Sigmoid colon (tissue), 7 donors: Measurements from ENCODE around the gene LMAN2. TPM values are rescaled to one million over a fixed set of nuclear protein-coding genes. Genes with fewer than 3 reads are reported as not detected.

ENCODE experiments used
- DNase-seq: peaks from one replicate; pipeline ENCODE4 v3.0.0-alpha.2; 2019
- H3K27ac ChIP-seq, 4 donors: fragments of 200-600 bp; sonication (generic); one replicate each; pipeline ENCODE4 v1.5.1; 2016 to 2019; ENCODE audit warnings: mild to moderate bottlenecking in 1 of 4
- H3K27me3 ChIP-seq, 3 donors: fragments of 200-600 bp; sonication (generic); one replicate each; pipeline ENCODE4 v1.5.1; 2019; ENCODE audit warnings: mild to moderate bottlenecking in 1 of 3
- H3K36me3 ChIP-seq, 4 donors: fragments of 200-600 bp; sonication (generic); one replicate each; pipeline ENCODE4 v1.5.1; 2016 to 2019
- H3K4me1 ChIP-seq, 4 donors: fragments of 200-600 bp; sonication (generic); one replicate each; pipeline ENCODE4 v1.5.1; 2017 to 2019
- H3K4me3 ChIP-seq, 4 donors: fragments of 200-600 bp; sonication (generic); one replicate each; pipeline ENCODE4 v1.5.1; 2017 to 2019; ENCODE audit warnings: mild to moderate bottlenecking in 2 of 4, moderate library complexity in 1 of 4
- H3K9me3 ChIP-seq, 4 donors: fragments of 200-600 bp in 3 of 4; sonication (generic) in 3 of 4; one replicate each; pipeline versions ENCODE4 v1.5.1 to v1.6.1; 2013 to 2019
- EP300 ChIP-seq, 4 donors: sonication (generic); formaldehyde crosslinking; IDR thresholded peaks; one replicate each; pipeline ENCODE4 v1.6.1; 2017; ENCODE audit warnings: antibody characterized with exemption in 4 of 4
- POLR2A ChIP-seq, 2 donors: fragments of 450-650 bp; IDR thresholded peaks; one replicate each; pipeline ENCODE4 v1.6.1; 2016; ENCODE audit warnings: antibody characterized with exemption in 2 of 2, mild to moderate bottlenecking in 2 of 2, moderate library complexity in 2 of 2
- POLR2AphosphoS5 ChIP-seq, 4 donors: sonication (generic); formaldehyde crosslinking; IDR thresholded peaks; one replicate each; pipeline ENCODE4 v1.6.1; 2017; ENCODE audit warnings: antibody characterized with exemption in 4 of 4
- WGBS, 2 donors: extraction: QIAGEN DNeasy Blood & Tissue Kit; methylation state at CpG; one replicate each; pipeline ENCODE4 v1.1.7; 2013; 5-methylcytosine and 5-hydroxymethylcytosine counted together
- intact Hi-C: fragments of 100-400 bp; cut with DNase I; formaldehyde crosslinking; loops from one replicate; pipeline ENCODE4 v1.15.1; 2023
- polyA plus RNA-seq, 3 donors: library from polyadenylated mRNA; stranded (reverse); fragments of 200-250 nt; gene quantifications; one replicate each; pipeline ENCODE4 v1.2.3, GENCODE V29; 2013
- total RNA-seq, 4 donors: library from RNA; depleted of rRNA; stranded (reverse); fragments of >200 nt; gene quantifications; one replicate each; pipeline ENCODE4 v1.1.0, GENCODE V29; 2016
- TF ChIP-seq, protein P1 (sequence below), 4 experiments: fragments of 450-650 bp in 3 of 4; fragments of 200-600 bp in 1 of 4; IDR thresholded peaks; one replicate each; pipeline ENCODE4 v1.5.1; 2016 to 2019; ENCODE audit warnings: antibody characterized with exemption in 4 of 4, mild to moderate bottlenecking in 3 of 4, moderate library complexity in 2 of 4
- donor health status: healthy with polysubstance abuse.
- donor health status: Bipolar disorder and iron deficiency.
- donor health status: healthy.

The LMAN2 gene
- total and polyA plus RNA-seq, 7 donors, result 62.5 to 244 (median 108) TPM

DNA sequence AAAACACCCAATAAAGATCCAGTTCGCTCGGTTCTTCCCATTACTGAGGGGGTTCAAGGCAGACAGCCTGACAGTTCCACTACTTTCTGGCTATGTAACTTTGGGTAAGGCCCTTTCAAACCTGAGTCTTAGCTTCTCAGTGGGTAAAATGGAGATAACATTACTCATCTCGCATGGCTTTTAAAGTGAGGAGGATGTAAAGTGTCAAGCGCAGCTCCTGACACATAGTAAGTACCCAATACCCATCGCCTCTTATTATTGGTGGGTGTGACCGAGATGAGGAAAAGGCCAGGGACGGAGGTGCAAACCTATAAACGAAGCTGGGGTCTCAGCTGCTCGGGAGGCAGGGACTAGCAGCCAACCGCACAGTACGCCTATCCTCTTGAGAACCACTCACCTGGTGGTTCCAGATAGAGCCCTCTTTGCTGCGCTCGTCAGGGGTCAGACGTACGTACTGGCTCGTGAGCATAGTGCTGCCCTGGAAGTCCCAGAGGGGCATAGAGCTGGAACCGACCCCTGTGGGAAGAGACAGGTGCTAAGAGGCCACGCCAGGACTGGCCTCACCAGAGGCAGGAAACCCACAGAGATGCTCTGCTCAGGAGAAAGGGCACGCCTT, 584 bp downstream of the LMAN2 start:
- no peaks in the 10 kb centered on the region for H3K9me3 ChIP-seq
- no peaks in the 10 kb centered on the region for H3K27me3 ChIP-seq
- peaks cover 0 to 52% (median 36%) of the 10 kb centered on the region in 4 donors for H3K4me1 ChIP-seq
- H3K4me3 ChIP-seq, result peak overlapping the region; percentile 59 to 93 (median 83)
- DNase-seq, result no peak
- 6 to 14% methylated on average over 19 of the region's 19 CpGs for WGBS, 2 donors
- H3K27ac ChIP-seq, result peak overlapping the region; percentile 89 to 96 (median 92)
- peaks cover 0 to 6% (median 2%) of the 10 kb centered on the region in 4 donors for H3K36me3 ChIP-seq
- intact Hi-C loops, result loop anchor here (2.0 kb wide), 2 partner anchors 16 to 38 kb away; no protein-coding TSS in a partner anchor
- TF ChIP-seq EP300 (IDR thresholded peaks at IDR 0.05) (no peak), POLR2AphosphoS5 (IDR thresholded peaks at IDR 0.05) (no peak), POLR2A (IDR thresholded peaks at IDR 0.05) (no peak)
- TF ChIP-seq, protein P1, sequence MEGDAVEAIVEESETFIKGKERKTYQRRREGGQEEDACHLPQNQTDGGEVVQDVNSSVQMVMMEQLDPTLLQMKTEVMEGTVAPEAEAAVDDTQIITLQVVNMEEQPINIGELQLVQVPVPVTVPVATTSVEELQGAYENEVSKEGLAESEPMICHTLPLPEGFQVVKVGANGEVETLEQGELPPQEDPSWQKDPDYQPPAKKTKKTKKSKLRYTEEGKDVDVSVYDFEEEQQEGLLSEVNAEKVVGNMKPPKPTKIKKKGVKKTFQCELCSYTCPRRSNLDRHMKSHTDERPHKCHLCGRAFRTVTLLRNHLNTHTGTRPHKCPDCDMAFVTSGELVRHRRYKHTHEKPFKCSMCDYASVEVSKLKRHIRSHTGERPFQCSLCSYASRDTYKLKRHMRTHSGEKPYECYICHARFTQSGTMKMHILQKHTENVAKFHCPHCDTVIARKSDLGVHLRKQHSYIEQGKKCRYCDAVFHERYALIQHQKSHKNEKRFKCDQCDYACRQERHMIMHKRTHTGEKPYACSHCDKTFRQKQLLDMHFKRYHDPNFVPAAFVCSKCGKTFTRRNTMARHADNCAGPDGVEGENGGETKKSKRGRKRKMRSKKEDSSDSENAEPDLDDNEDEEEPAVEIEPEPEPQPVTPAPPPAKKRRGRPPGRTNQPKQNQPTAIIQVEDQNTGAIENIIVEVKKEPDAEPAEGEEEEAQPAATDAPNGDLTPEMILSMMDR (IDR thresholded peaks at IDR 0.05), result no peak

DNA sequence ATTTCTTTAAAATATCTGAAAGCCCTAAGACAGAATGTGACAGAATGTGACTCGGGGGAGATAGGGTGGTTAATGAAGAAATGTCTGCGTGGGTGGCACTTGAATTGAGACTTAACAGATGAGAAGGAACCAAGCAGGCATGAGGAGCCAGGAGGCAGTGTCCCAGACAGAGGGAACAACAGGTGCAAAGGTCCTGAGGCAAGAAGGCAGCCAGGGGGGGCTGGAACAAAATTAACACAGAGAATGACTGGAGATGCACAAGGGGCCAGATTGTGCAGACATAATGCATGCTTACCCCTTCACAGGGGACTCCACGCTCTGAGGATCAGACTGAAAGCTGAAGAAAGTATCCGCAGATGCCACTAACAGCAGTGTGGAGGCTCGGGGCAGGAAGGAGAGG, 1.7 kb downstream of the LMAN2 start:
- no peak for TF ChIP-seq POLR2A (IDR thresholded peaks at IDR 0.05)
- TF ChIP-seq POLR2AphosphoS5 (IDR thresholded peaks at IDR 0.05), result no peak
- TF ChIP-seq, protein P1 (IDR thresholded peaks at IDR 0.05), result no peak
- no peak for TF ChIP-seq EP300 (IDR thresholded peaks at IDR 0.05)
- Histone ChIP-seq H3K9me3 (no peaks in the 10 kb centered on the region), H3K36me3 (peaks cover 0 to 12% (median 2%) of the 10 kb centered on the region in 4 donors), H3K4me1 (peaks cover 0 to 52% (median 36%) of the 10 kb centered on the region in 4 donors), H3K27ac (no peak overlapping the region), H3K27me3 (no peaks in the 10 kb centered on the region), H3K4me3 (peak overlapping the region in 1 of 4 donors; percentile 93)
- DNase-seq, result no peak
- intact Hi-C loops, result loop anchor here (2.0 kb wide), 2 partner anchors 17 to 37 kb away; no protein-coding TSS in a partner anchor
- 86 to 87% methylated on average over 5 of the region's 5 CpGs for WGBS, 2 donors

- intact Hi-C loops, result no loop called here
These were observed 2.2 kb downstream of the LMAN2 start for GRCh38 chr5:177349362-177349647.

GRCh38 chr5:177347699-177348098, 3.8 kb downstream of the LMAN2 start:
- H3K27me3 ChIP-seq, result no peaks in the 10 kb centered on the region
- no peak for DNase-seq
- intact Hi-C loops, result no loop called here
- H3K36me3 ChIP-seq, result peaks cover 0 to 24% (median 2%) of the 10 kb centered on the region in 4 donors
- TF ChIP-seq, protein P1 (IDR thresholded peaks at IDR 0.05), result no peak
- TF ChIP-seq POLR2AphosphoS5 (IDR thresholded peaks at IDR 0.05) (no peak), EP300 (IDR thresholded peaks at IDR 0.05) (no peak), POLR2A (IDR thresholded peaks at IDR 0.05) (no peak)
- no peak overlapping the region for H3K4me3 ChIP-seq
- WGBS, 2 donors, result 92% methylated on average over 4 of the region's 4 CpGs
- H3K9me3 ChIP-seq, result no peaks in the 10 kb centered on the region
- H3K4me1 ChIP-seq, result peaks cover 0 to 52% (median 36%) of the 10 kb centered on the region in 4 donors
- H3K27ac ChIP-seq, result no peak overlapping the region

More at GRCh38 chr5:177349362-177349647, 2.2 kb downstream of the LMAN2 start:
- peaks cover 0 to 12% (median 2%) of the 10 kb centered on the region in 4 donors for H3K36me3 ChIP-seq
- peaks cover 0 to 52% (median 36%) of the 10 kb centered on the region in 4 donors for H3K4me1 ChIP-seq
- no peak for DNase-seq
- H3K4me3 ChIP-seq, result no peak overlapping the region
- H3K27me3 ChIP-seq, result no peaks in the 10 kb centered on the region
- no peak overlapping the region for H3K27ac ChIP-seq
- TF ChIP-seq, protein P1 (IDR thresholded peaks at IDR 0.05), result no peak
- no peak for TF ChIP-seq POLR2AphosphoS5 (IDR thresholded peaks at IDR 0.05)
- no peak for TF ChIP-seq EP300 (IDR thresholded peaks at IDR 0.05)
- no peak for TF ChIP-seq POLR2A (IDR thresholded peaks at IDR 0.05)
- H3K9me3 ChIP-seq, result no peaks in the 10 kb centered on the region
- 63 to 84% methylated on average over 3 of the region's 3 CpGs for WGBS, 2 donors
